Measurements from ENCODE around the gene CATSPER1.

- no peak for TF ChIP-seq ZNF274 (IDR thresholded peaks at IDR 0.05; ENCODE audit: low read depth, low read length)
- no peak for TF ChIP-seq SUZ12 (IDR thresholded peaks at IDR 0.05; ENCODE audit: extremely low read depth, insufficient read depth, insufficient read length)
These were observed 9.5 kb downstream of the CATSPER1 start for GRCh38 chr11:66016793-66017177.
